ENCODE measurements around the gene KCNJ14.

GRCh38 chr19:48466561-48467325, 11.4 kb downstream of the KCNJ14 start:
- no peak for TF ChIP-seq CTCF (conservative IDR thresholded peaks at IDR 0.05; ENCODE audit: low read length)
- TF ChIP-seq EZH2phosphoT487 (IDR thresholded peaks at IDR 0.05; ENCODE audit: borderline replicate concordance) = no peak

All from Loucy (cell line).